H1 (cell line): Measurements from ENCODE around the gene TMPRSS2. TPM values are rescaled to one million over a fixed set of nuclear protein-coding genes. Genes with fewer than 3 reads are reported as not detected.

Experiments used
- CTCF ChIA-PET: fragments of 300-600 bp; sonication (Branson Sonifier 250); formaldehyde crosslinking; loops from one replicate; lab custom pipeline; 2021; ENCODE audit not compliant: partially characterized antibody; lab: Charles Lee
- POLR2A ChIA-PET: fragments of 300-600 bp; sonication (Branson Sonifier 250); formaldehyde crosslinking; loops from one replicate; lab custom pipeline; 2021; ENCODE audit warnings: inconsistent platforms; ENCODE audit not compliant: partially characterized antibody; lab: Charles Lee
- DNase-seq, 2 experiments: peaks; one replicate each; pipeline versions ENCODE4 v3.0.0 to v3.0.0-alpha.2; 2010 to 2022; ENCODE audit warnings: low spot score in 2 of 2, low read depth in 1 of 2, mixed read lengths in 1 of 2
- FAIRE-seq: peaks from 2 replicates; lab custom pipeline; 2011; peaks lifted over from hg19 to GRCh38; lab: Jason Lieb, UNC
- H2AFZ ChIP-seq: 2 replicates; pipeline ENCODE4 v1.8.1; 2012; ENCODE audit warnings: low read length, inconsistent platforms
- H2AK5ac ChIP-seq: 2 replicates; pipeline ENCODE4 v1.6.1; 2013; ENCODE audit warnings: low read depth, low read length
- H2BK120ac ChIP-seq: replicated peaks from 2 replicates; pipeline ENCODE3; 2013; ENCODE audit warnings: low read depth, low read length, inconsistent platforms
- H2BK12ac ChIP-seq: 2 replicates; pipeline ENCODE4 v1.6.1; 2013; ENCODE audit warnings: low read depth, low read length
- H2BK15ac ChIP-seq: 2 replicates; pipeline ENCODE4 v1.6.1; 2013; ENCODE audit warnings: low read length
- H2BK20ac ChIP-seq: 2 replicates; pipeline ENCODE4 v1.6.1; 2013; ENCODE audit warnings: low read length
- H2BK5ac ChIP-seq: 2 replicates; pipeline ENCODE4 v1.6.1; 2013; ENCODE audit warnings: low read depth, low read length
- H3K14ac ChIP-seq: 2 replicates; pipeline ENCODE4 v1.6.1; 2013; ENCODE audit warnings: inconsistent platforms; ENCODE audit not compliant: insufficient read length
- H3K18ac ChIP-seq: 2 replicates; pipeline ENCODE4 v1.6.1; 2013; ENCODE audit warnings: low read length; ENCODE audit errors: extremely low read depth
- H3K23ac ChIP-seq: 2 replicates; pipeline ENCODE4 v1.6.1; 2013; ENCODE audit warnings: inconsistent platforms; ENCODE audit not compliant: insufficient read length
- H3K23me2 ChIP-seq: 2 replicates; pipeline ENCODE4 v1.6.1; 2013; ENCODE audit warnings: low read depth, low read length
- H3K27ac ChIP-seq: 2 replicates; pipeline ENCODE4 v1.6.1; 2011; ENCODE audit warnings: low read depth, low read length, inconsistent platforms
- H3K27me3 ChIP-seq, 4 experiments: replicated peaks in 1 of 4; 1 replicate in 1 of 4; 2 replicates in 3 of 4; pipeline versions ENCODE4 v1.6.1 to v1.8.1; 2011 to 2013; ENCODE audit warnings: low read length in 3 of 4, mild to moderate bottlenecking in 3 of 4, inconsistent platforms in 2 of 4, mixed read lengths in 2 of 4, moderate library complexity in 1 of 4; ENCODE audit not compliant: control insufficient read depth in 3 of 4, insufficient read depth in 3 of 4; ENCODE audit errors: extremely low read depth in 1 of 4
- H3K36me3 ChIP-seq, 4 experiments: 2 replicates each; pipeline versions ENCODE4 v1.6.1 to v1.8.1; 2011 to 2013; ENCODE audit warnings: mild to moderate bottlenecking in 4 of 4, low read length in 3 of 4, moderate library complexity in 2 of 4, control low read depth in 1 of 4, inconsistent platforms in 1 of 4; ENCODE audit not compliant: insufficient read depth in 4 of 4, control insufficient read depth in 2 of 4
- H3K4ac ChIP-seq: replicated peaks from 2 replicates; pipeline ENCODE3; 2013; ENCODE audit warnings: low read length, low read depth, mixed read lengths, inconsistent platforms; ENCODE audit not compliant: insufficient read length
- H3K4me1 ChIP-seq, 4 experiments: replicated peaks in 1 of 4; 1 replicate in 1 of 4; 2 replicates in 3 of 4; pipeline versions ENCODE4 v1.6.1 to v1.8.1; 2011 to 2013; ENCODE audit warnings: low read length in 3 of 4, inconsistent platforms in 2 of 4, mixed read lengths in 1 of 4; ENCODE audit not compliant: insufficient read depth in 4 of 4, control insufficient read depth in 3 of 4
- H3K4me2 ChIP-seq, 2 experiments: 2 replicates each; pipeline versions ENCODE4 v1.6.1 to v1.8.1; 2011 to 2013; ENCODE audit warnings: low read depth in 2 of 2, low read length in 2 of 2, control low read depth in 1 of 2, inconsistent platforms in 1 of 2, mild to moderate bottlenecking in 1 of 2; ENCODE audit not compliant: insufficient read depth in 1 of 2
- H3K4me3 ChIP-seq, 4 experiments: fragments of 200-600, 300-600 bp in 1 of 4; sonication (generic), shearing (Covaris generic), sonication (Bioruptor Twin) in 1 of 4; 2 replicates each; pipeline versions ENCODE4 v1.5.1 to v1.8.1; 2011 to 2016; ENCODE audit warnings: low read length in 4 of 4, low read depth in 3 of 4, control low read depth in 2 of 4, inconsistent platforms in 2 of 4, mild to moderate bottlenecking in 2 of 4, mixed read lengths in 1 of 4, moderate library complexity in 1 of 4; ENCODE audit not compliant: insufficient read depth in 2 of 4; ENCODE audit errors: extremely low read depth in 1 of 4
- H3K56ac ChIP-seq: replicated peaks from 2 replicates; pipeline ENCODE3; 2013; ENCODE audit warnings: low read depth, mild to moderate bottlenecking, mixed read lengths, low read length, inconsistent platforms; ENCODE audit not compliant: insufficient read length
- H3K79me1 ChIP-seq: 2 replicates; pipeline ENCODE4 v1.6.1; 2013; ENCODE audit warnings: low read depth, low read length, control low read depth
- H3K79me2 ChIP-seq, 2 experiments: 2 replicates each; pipeline versions ENCODE4 v1.6.1 to v1.8.1; 2012 to 2013; ENCODE audit warnings: low read length in 2 of 2, mild to moderate bottlenecking in 2 of 2, inconsistent platforms in 1 of 2; ENCODE audit not compliant: insufficient read depth in 2 of 2, control insufficient read depth in 1 of 2
- H3K9ac ChIP-seq, 4 experiments: replicated peaks in 1 of 4; 1 replicate in 1 of 4; 2 replicates in 3 of 4; pipeline versions ENCODE4 v1.6.1 to v1.8.1; 2011 to 2013; ENCODE audit warnings: low read depth in 3 of 4, low read length in 3 of 4, control low read depth in 2 of 4, mild to moderate bottlenecking in 2 of 4, moderate library complexity in 2 of 4, inconsistent platforms in 1 of 4; ENCODE audit errors: extremely low read depth in 1 of 4
- H3K9me3 ChIP-seq, 2 experiments: 2 replicates each; pipeline versions ENCODE4 v1.6.1 to v1.8.1; 2012 to 2013; ENCODE audit warnings: mild to moderate bottlenecking in 2 of 2, moderate library complexity in 2 of 2, control low read depth in 1 of 2, inconsistent platforms in 1 of 2, low read depth in 1 of 2, low read length in 1 of 2, mixed read lengths in 1 of 2; ENCODE audit not compliant: insufficient read depth in 2 of 2
- H4K20me1 ChIP-seq, 2 experiments: replicated peaks in 1 of 2; 2 replicates each; pipeline versions ENCODE3 to v1.8.1; 2011 to 2013; ENCODE audit warnings: inconsistent platforms in 2 of 2, low read length in 2 of 2, mild to moderate bottlenecking in 1 of 2; ENCODE audit not compliant: insufficient read depth in 2 of 2, control insufficient read depth in 1 of 2
- H4K5ac ChIP-seq: 2 replicates; pipeline ENCODE4 v1.6.1; 2013; ENCODE audit warnings: low read length, low read depth, mixed read lengths, inconsistent platforms; ENCODE audit not compliant: insufficient read length
- H4K8ac ChIP-seq: 2 replicates; pipeline ENCODE4 v1.8.0; 2013; ENCODE audit warnings: mild to moderate bottlenecking, moderate library complexity, low read length, inconsistent platforms; ENCODE audit not compliant: insufficient read depth; ENCODE audit errors: extremely low read depth
- H4K91ac ChIP-seq: replicated peaks from 2 replicates; pipeline ENCODE3; 2013; ENCODE audit warnings: low read length, mixed read lengths, inconsistent platforms; ENCODE audit not compliant: insufficient read length
- CBX5 ChIP-seq: fragments of 300-800, 300-1000 bp; sonication (generic); IDR thresholded peaks from 2 replicates; pipeline ENCODE4 v1.7.1; 2016; ENCODE audit warnings: antibody characterized with exemption, low read length, low read depth
- CHD1 ChIP-seq: IDR thresholded peaks from 2 replicates; pipeline ENCODE4 v1.6.1; 2012; ENCODE audit warnings: low read depth, low read length, improper control_type of control experiment
- CTCF ChIP-seq, 3 experiments: IDR thresholded peaks; 1 replicate in 2 of 3; 2 replicates in 1 of 3; pipeline versions ENCODE4 v1.5.1 to v1.6.1; 2011; ENCODE audit warnings: low read length in 3 of 3, mild to moderate bottlenecking in 3 of 3, inconsistent platforms in 2 of 3, low read depth in 1 of 3, moderate library complexity in 1 of 3; ENCODE audit not compliant: insufficient read depth in 1 of 3; ENCODE audit errors: control extremely low read depth in 1 of 3
- E2F6 ChIP-seq: IDR thresholded peaks from 2 replicates; pipeline ENCODE4 v1.6.1; 2012; ENCODE audit warnings: inconsistent platforms
- SAP30 ChIP-seq: fragments of 300-600 bp; sonication (generic); IDR thresholded peaks from 2 replicates; pipeline ENCODE4 v1.7.1; 2012; ENCODE audit warnings: low read length, moderate library complexity, mild to moderate bottlenecking, inconsistent platforms; ENCODE audit not compliant: insufficient read depth, insufficient replicate concordance
- SP1 ChIP-seq: IDR thresholded peaks from 2 replicates; pipeline ENCODE4 v1.6.1; 2011; ENCODE audit warnings: low read depth, low read length
- SP4 ChIP-seq: IDR thresholded peaks from 2 replicates; pipeline ENCODE4 v1.6.1; 2012; ENCODE audit warnings: low read length, inconsistent platforms
- WGBS, 2 experiments: shearing (Covaris generic) in 1 of 2; methylation state at CpG; one replicate each; pipeline versions ENCODE4 v1.1.6 to v1.1.7; 2013 to 2015; ENCODE audit warnings: low lambda C conversion rate in 2 of 2, mixed read lengths in 2 of 2, inconsistent platforms in 1 of 2, low coverage in 1 of 2, missing lambda C conversion rate in 1 of 2; ENCODE audit not compliant: insufficient replicate concordance in 2 of 2, insufficient coverage in 1 of 2, insufficient read length in 1 of 2; ENCODE audit errors: extremely low coverage in 1 of 2, missing lambda C conversion rate in 1 of 2; 5-methylcytosine and 5-hydroxymethylcytosine counted together
- polyA plus RNA-seq, 7 experiments: library from polyadenylated mRNA; depleted of rRNA in 3 of 7; stranded (reverse) in 5 of 7; unstranded in 2 of 7; fragments of >200 nt in 5 of 7; fragments of 200-250 nt in 2 of 7; gene quantifications; 1 replicate in 5 of 7; 2 replicates in 1 of 7; 4 replicates in 1 of 7; pipeline versions ENCODE4 v1.2.1 to v1.2.3, GENCODE V29; 2011 to 2013; ENCODE audit warnings: missing spikeins in 2 of 7, mixed read lengths in 2 of 7
- total RNA-seq: library from RNA; stranded (reverse); fragmentation: NEBNext Ultra II Directional; extraction: Animal tissue kit (Norgen Biotek cat#: 25700); gene quantifications from 2 replicates; pipeline ENCODE4 v1.2.1, GENCODE V29; 2021

The TMPRSS2 gene
- total and polyA plus RNA-seq, 2 of the 8 experiments (the other 6 are each of a cell fraction or from before 2014, with no cell fraction given): 9.2 to 11.0 TPM

GRCh38 chr21:41460578-41461527, 47.1 kb downstream of the TMPRSS2 start:
- ChIA-PET POLR2A (interaction anchor here (0.8 kb wide), 2 partner anchors 17 to 78 kb away, joined by 3 read pairs; no protein-coding TSS in a partner anchor), CTCF (interaction anchor here (0.6 to 3.5 kb wide), 16 partner anchors 13 to 178 kb away, joined by 3 to 36 read pairs (median 4); no protein-coding TSS in a partner anchor)
- peak; percentile 74 for FAIRE-seq
- no peak for TF ChIP-seq CBX5
- 0 out of 2 replicates have a peak, but pooled peaks have one; percentile 20 for TF ChIP-seq E2F6
- peak; percentile 70 to 88 (median 83) for TF ChIP-seq CTCF (IDR thresholded peaks at IDR 0.05; ENCODE audit: control extremely low read depth in 1 of 3, insufficient read depth in 1 of 3, low read depth in 1 of 3, low read length in 3 of 3)
- TF ChIP-seq SP4: no peak
- TF ChIP-seq SAP30: no peak
- no peak for TF ChIP-seq CHD1
- no peak for TF ChIP-seq SP1

More at GRCh38 chr21:41460578-41461527, 47.1 kb downstream of the TMPRSS2 start:
- Histone ChIP-seq H3K23me2 (no peaks in the 10 kb centered on the region), H3K79me1 (no peaks in the 10 kb centered on the region), H3K4me2 (no peak overlapping the region), H3K23ac (no peak overlapping the region), H4K8ac (no peak overlapping the region), H3K18ac (no peak overlapping the region), H3K4me1 (peaks cover 0 to 7% (median 1%) of the 10 kb centered on the region in 4 experiments; a peak in 4 of 7 replicates), H2BK15ac (no peak overlapping the region), H3K4me3 (no peak overlapping the region), H3K56ac (no peak overlapping the region), H4K5ac (no peak overlapping the region), H2BK5ac (no peak overlapping the region), H3K27me3 (no peaks in the 10 kb centered on the region), H4K91ac (no peak overlapping the region), H2AFZ (no peak overlapping the region), H2AK5ac (no peak overlapping the region), H3K36me3 (peaks cover 0 to 22% (median 7%) of the 10 kb centered on the region in 4 experiments; a peak in 4 of 8 replicates), H3K79me2 (no peaks in the 10 kb centered on the region), H2BK20ac (no peak overlapping the region), H3K9ac (no peak overlapping the region; a peak in 1 of 7 replicates), H3K27ac (no peak overlapping the region), H3K9me3 (peaks cover 9 to 12% of the 10 kb centered on the region in 2 experiments), H3K4ac (no peak overlapping the region), H4K20me1 (no peaks in the 10 kb centered on the region), H3K14ac (no peak overlapping the region), H2BK12ac (no peak overlapping the region), H2BK120ac (no peak overlapping the region)
- DNase-seq: peak in 1 of 2 experiments; percentile 70
- WGBS, 2 experiments: 62% methylated on average over 17 of the region's 17 CpGs; no CpG with 5 or more reads in 1 of the 2 experiments
